A375 (cell line): ENCODE measurements around the gene LDHD. TPM values are rescaled to one million over a fixed set of nuclear protein-coding genes. Genes with fewer than 3 reads are reported as not detected.

Experiments
- total RNA-seq: library from RNA; depleted of rRNA; stranded (reverse); fragments of >200 nt; shearing (Covaris generic); gene quantifications from 2 replicates; pipeline ENCODE4 v1.2.3, GENCODE V29; 2014; rRNA removed

LDHD gene
- 0.98 and 1.8 TPM in 2 replicates for total RNA-seq

DNA sequence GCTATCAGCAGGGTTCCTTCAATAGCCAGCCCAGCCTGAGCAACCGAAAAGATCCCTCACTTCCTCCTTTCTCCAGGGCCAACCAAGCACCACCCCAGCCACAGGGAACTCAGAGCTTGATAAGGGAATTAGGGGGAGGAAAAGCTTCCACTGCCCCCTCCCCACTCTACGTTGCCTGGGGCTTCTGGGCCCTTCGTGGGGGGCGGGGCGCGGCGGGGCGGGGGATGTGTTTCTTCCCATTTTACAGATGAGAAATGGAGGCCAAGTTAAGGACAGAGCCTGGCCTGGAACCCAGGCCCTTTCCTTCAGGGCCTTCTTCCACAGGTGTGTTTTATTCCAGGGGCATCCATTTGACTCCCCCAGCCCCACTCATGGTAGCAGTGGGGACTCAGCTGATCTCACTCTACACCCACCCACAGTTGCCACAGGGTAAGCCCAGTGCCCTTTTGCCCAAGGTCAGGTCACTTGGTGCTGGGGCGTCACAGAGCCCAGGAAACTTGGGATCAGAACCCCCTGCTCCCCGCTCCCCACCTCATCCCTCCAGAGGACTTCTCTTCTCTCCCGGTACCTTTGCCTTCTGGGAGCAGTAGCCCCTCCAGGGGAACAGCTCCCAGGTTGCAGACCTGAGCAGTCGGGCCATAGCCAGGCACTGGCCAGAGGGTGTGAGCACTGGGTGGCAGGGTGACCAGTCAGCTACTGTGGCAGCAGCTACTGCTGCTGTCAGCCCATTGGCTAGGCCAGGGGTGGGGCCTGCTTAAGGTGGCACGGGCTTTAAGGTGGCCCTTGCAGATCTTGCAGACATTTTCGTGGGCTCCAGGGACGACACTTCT, at the start of gene LDHD:
LDHD (minus strand) TSS at position 700 of the 830 bp plus-strand sequence; CDS start at position 640, 60 bp downstream.

DNA sequence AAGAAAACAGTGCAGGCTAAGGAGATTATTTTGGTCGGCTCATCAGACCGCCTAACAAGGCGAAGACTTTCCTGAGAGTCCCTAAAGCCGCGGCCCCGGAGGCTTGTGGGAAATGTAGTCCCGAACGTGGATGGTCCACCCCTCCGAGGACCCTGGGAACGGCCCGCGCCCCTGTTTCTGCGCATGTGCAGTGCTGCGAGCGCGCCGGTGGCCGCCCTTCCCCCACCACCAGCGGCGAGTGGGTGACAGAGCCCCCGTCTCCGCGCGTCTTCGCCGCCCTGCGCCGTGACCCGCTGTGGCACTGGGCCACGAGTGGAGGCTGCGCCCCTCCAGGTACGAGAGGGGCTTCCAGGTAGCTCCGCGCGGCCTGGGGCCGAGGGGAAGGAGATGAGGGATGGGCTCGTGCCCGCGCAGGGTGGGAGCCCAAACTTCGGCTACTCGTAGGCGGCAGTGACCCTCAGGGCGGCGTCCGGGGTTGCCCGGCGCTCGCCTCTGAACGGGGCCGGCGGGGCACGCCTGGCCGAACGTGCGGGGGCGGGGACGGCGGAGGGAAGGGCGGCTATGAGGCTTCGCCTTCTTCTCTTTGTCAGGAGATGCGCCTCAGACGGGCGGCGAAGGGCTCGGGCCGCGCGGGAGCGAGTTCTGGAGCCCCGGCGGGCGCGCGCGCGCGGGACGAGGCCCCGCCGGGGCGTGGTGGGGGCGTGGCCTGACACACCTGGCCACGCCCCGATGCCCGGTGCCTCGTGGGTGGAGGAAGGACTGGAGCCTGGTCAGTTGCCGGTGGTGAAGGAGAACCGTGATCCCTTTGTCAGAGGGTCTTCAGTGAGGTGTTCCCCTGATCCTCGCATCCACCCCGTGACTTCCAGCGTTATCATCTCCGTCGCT, 32.0 kb upstream of the LDHD start, which contains the start of gene ZFP1:
ZFP1 (plus strand) TSS at position 214 of the 885 bp plus-strand sequence. CDS start 4,428 bp downstream, outside the sequence.

Other genes starting within 250 kb of the LDHD start
- gene WDR59, start 131.7 kb downstream of the LDHD start, total RNA-seq, result 15.7 and 17.8 TPM in 2 replicates
- 27.6 and 36.6 TPM in 2 replicates for gene ZNRF1, start 117.8 kb downstream of the LDHD start, total RNA-seq
- gene ZFP1, start 31.7 kb upstream of the LDHD start, total RNA-seq, result 4.7 TPM in 2 replicates
- gene CTRB2, start 90.4 kb upstream of the LDHD start, total RNA-seq, result 0.26 TPM in 1 of 2 replicates, not detected in the other
- gene CTRB1, start 102.2 kb upstream of the LDHD start, total RNA-seq, result not detected in 2 replicates
- gene BCAR1, start 134.8 kb upstream of the LDHD start, total RNA-seq, result 36.0 and 38.9 TPM in 2 replicates